Stimulated activated CD8-positive, alpha-beta memory T cell treated with anti-CD3 and anti-CD28 coated beads, Interleukin-4, amount 100 ng/mL, for 48 hours (primary cell): Measurements from ENCODE around the gene RPS6KA1.
A peak's percentile ranks its signal among the peaks of the same experiment; 100 is the strongest.
"Not testable (repeated sequence)": the region's sequence is repeated elsewhere in the genome, so short reads cannot be mapped to it uniquely, and the experiment has no call there.

Source experiments
- DNase-seq: peaks from one replicate; pipeline ENCODE4 v3.0.0-alpha.2; 2020

Gene RPS6KA1

GRCh38 chr1:26556111-26556510, 26.6 kb downstream of the RPS6KA1 start:
- no peak for DNase-seq

- no peak for DNase-seq
Measured at GRCh38 chr1:26557008-26557407, 27.4 kb downstream of the RPS6KA1 start.

DNA sequence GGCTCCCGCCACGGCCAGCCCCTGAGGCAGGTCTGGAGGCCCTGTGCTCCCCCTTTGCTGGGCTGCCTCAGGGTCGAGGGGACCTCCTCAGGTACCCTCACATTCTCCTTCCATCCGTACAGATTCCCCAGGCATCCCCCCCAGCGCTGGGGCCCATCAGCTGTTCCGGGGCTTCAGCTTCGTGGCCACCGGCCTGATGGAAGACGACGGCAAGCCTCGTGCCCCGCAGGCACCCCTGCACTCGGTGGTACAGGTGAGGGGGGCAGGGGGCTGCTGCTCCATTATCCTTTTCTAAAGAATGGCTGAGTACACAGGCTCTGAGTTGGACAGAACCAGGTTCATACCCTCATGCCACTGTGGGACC, 29.1 kb downstream of the RPS6KA1 start:
- DNase-seq = no peak

DNA sequence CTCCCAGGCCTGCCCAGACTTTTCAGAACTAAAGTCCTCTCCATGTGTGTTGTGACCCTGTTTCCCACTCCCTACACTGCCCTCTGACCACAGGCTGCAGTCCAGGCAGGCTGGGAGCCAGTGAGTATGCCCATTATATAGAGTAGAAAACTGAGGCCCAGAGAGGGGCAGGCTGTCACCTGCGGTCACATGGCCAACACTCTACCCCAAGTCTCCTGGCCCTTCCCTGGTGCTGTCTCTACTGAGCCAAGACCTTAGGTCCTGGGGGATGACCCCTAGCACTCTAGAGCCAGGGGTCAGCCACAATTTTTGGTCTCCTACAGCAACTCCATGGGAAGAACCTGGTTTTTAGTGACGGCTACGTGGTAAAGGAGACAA, 30.8 kb downstream of the RPS6KA1 start:
- DNase-seq = no peak

DNA sequence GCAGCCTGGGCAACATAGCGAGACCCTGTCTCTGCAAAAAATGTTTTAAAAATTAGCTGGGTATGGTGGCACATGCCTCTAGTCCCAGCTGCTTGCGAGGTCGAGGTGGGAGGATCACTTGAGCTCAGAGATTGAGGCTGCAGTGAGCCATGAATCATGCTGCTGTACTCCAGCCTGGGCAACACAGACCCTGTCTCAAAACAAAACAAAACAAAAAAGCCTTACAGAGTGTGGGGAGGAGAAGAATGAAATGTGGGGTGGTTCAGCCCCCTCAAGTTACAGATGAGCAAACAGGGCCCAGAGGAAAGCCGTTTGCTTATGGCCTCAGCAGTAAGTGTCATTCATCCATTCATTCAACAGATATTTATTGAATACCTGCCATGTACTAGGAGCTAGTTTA, 40.7 kb downstream of the RPS6KA1 start:
- DNase-seq = no peak

DNA sequence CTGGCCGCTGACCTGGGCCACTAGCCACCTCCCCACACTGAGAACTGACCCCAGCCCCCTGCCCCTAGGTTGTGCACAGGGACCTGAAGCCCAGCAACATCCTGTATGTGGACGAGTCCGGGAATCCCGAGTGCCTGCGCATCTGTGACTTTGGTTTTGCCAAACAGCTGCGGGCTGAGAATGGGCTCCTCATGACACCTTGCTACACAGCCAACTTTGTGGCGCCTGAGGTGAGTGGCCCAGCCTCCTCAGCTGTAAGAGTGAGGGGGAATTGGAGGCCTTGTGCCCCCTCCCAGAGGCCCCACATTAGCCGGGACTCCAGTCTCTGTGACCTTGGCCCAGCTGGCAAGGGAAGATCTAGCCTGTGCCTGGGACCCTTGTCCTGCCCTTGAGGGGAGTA, 41.8 kb downstream of the RPS6KA1 start:
- no peak for DNase-seq

- no peak for DNase-seq
Measured at GRCh38 chr1:26574018-26574417, 44.5 kb downstream of the RPS6KA1 start.

GRCh38 chr1:26574719-26575251, 45.2 kb downstream of the RPS6KA1 start:
- DNase-seq = no peak

DNA sequence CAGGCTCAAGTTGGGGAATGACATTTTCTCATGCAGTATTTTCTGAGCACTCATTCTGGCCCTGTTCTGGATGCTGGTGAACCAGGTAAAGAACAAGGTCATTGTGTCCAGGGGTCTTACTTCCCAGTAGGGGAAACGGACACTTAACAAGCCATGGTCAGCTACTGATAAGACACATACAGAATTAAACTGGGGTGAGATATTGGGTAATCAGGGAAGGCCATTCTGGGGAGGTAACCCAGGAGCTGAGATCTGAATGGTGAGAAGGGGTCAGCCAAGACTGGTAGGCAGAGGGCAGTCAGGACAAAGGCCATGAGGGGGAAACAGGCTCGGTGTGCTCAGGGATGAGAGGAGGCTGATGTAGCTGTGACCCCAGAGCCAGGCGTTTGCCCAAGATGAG, 45.8 kb downstream of the RPS6KA1 start:
- DNase-seq = no peak

- DNase-seq = no peak
Measured at GRCh38 chr1:26578167-26578566, 48.6 kb downstream of the RPS6KA1 start.

DNA sequence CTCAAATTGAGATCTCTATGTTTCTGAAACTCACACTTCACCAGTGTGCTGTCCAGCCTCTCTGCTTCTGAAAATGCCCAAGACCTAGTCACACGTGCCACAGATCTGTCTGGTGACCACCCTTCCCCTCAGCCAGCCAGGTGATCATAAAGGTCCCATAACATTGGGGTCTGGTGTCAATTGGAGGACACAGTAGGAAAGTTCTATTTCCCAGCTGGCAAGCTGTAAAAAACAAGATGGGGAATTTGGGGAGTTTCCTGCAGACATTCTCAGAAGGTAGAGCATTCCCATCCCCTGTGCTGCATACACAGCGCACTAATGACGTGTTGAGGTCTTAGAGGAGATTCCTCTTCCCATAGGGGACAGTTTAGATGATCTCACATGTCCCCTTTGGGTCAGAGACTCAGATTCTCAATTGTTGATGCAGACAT, 50.1 kb downstream of the RPS6KA1 start:
- DNase-seq = no peak

DNA sequence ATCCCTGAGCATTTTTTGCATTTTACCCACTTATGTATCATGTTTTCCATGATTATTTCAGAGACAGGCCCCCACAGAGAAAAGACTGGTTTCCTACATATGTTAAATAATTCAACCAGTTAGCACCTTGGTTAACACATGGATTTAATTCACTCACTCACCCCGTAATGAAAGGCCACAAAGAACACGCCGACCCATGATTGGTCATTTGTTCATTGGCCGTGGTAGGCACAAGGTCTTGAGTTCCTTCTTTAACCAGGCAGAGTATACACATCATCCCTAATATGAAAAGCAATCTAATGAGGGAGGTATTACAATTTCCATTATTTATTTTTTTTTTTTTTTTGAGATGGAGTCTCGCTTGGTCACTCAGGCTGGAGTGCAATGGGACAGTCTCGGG, 50.6 kb downstream of the RPS6KA1 start:
- DNase-seq = peak; percentile 58

GRCh38 chr1:26581287-26581651, 51.7 kb downstream of the RPS6KA1 start:
- DNase-seq = no peak

DNA sequence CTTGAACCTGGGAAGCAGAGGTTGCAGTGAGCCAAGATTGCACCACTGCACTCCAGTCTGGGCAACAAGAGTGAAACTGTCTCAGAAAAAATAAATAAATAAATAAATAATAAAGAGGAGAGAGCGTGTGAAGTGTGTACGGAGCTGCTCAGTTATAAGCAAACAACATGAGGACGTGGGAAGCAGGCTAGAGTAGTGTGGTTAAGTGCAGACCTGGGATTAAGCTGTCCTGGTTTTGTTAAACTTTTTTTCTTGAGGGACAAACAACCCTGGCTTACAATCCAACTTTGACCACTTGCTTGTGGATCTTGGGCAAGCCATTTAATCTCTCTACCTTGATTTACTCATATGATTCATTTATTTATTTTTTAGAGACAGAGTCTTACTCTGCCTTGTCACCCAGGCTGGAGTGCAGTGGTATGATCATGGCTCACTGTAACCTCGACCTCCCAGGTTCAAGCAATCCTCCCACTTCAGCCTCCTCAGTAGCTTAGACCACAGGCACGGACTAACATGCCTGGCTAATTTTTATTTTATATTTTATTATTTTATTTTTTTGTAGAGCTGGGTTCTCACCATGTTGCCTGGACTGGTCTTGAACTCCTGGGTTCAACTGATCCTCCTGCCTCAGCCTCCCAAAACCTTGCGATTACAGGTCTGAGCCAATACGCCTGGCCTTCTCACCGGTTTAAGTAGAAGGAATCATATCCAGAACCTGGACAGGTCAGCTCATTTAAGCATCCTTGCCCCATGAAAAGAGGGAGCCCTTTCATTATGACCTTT, 52.7 kb downstream of the RPS6KA1 start:
- peak; percentile 42 for DNase-seq

DNA sequence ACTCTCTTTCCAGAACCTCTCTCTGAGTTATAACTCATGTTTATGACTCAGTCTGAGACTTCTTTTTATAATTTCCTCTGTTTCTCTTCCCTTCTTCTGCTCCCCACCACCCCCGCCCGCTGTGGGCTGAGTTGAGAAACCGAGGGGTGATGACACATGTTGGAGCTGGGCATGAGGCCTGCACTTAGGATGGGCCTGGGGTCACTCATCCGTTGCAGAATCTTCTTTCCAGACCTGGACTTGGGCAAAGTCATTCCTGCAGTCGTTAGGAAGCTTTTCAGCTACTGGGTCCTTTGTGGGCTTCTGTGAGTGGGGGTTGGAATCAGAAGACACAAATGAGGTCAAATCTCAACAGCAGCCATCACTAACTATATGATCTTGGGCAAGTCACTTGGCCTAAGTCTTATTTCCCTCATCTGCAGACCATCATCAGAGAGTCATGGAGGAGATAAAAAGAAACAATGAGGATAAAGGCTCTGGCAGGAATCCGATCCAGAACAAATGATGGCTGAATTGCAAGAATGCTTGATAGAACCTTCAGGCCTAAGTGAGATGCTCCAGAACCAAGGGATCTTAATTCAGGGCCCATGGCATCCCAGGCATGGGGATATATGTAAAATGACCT, 53.4 kb downstream of the RPS6KA1 start:
- DNase-seq = peak; percentile 91

GRCh38 chr1:26583646-26584485, 54.3 kb downstream of the RPS6KA1 start:
- peak; percentile 72 for DNase-seq

DNA sequence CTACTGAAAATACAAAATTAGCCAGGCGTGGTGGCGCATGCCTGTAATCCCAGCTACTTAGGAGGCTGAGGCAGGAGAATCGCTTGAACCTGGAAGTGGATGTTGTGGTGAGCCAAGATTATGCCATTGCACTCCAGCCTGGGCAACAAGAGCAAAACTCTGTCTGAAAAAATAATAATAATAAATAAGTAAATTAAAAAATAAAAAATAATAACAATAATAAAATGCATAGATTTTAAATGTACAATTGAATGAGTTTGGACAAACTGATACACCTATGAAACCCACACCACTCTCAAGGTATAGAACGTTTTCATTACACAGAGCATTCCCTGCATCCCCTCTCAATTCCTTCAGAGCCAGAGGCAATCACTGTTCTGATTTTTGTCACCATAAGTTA, 55.0 kb downstream of the RPS6KA1 start:
- DNase-seq = not testable (repeated sequence)

DNA sequence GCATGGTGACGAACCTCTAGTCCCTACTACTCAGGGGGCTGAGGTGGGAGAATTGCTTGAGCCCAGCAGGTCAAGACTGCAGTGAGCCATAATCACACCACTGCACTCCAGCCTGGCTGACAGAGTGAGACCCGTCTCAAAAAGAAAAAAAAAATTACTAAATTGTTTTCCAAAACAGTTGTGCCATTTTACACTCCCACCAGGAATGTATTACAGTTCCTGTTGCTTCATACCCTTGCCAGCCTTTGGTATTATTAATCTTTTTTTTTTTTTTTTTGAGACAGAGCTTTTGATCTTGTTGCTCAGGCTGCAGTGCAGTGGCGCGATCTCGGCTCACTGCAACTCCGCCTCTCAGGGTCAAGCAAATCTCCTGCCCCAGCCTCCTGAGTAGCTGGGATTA, 55.9 kb downstream of the RPS6KA1 start:
- DNase-seq = no peak

GRCh38 chr1:26593385-26593784, 63.8 kb downstream of the RPS6KA1 start:
- no peak for DNase-seq

DNA sequence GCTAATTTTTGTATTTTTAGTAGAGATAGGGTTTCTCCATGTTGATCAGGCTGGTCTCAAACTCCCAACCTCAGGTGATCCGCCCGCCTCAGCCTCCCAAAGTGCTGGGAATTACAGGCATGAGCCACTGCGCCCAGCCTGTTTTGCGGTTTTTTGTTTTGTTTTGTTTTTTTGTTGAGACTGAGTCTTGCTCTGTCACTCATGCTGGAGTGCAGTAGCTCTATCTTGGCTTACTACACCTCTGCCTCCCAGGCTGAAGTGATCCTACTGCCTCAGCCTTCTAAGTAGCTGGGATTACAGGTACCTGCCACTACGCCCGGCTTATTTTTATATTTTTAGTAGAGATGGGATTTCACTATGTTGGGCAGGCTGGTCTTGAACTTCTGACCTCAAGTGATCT, 65.0 kb downstream of the RPS6KA1 start:
- DNase-seq = not testable (repeated sequence)

- no peak for DNase-seq
Measured at GRCh38 chr1:26597629-26598039, 68.1 kb downstream of the RPS6KA1 start.

- DNase-seq = no peak
Measured at GRCh38 chr1:26598890-26599289, 69.3 kb downstream of the RPS6KA1 start.

GRCh38 chr1:26602378-26602959, 72.9 kb downstream of the RPS6KA1 start:
- DNase-seq = no peak
